WTC11 (cell line): ENCODE data around the gene EHBP1. TPM values are rescaled to one million over a fixed set of nuclear protein-coding genes. Genes with fewer than 3 reads are reported as not detected.

ENCODE experiments used
- ATAC-seq: fragments of 200-7000 bp; cut with Tn5 transposase; 2 replicates; pipeline ENCODE4 v1.10.0; 2021; ENCODE audit warnings: mild to moderate bottlenecking, moderate library complexity
- CTCF ChIA-PET: fragments of 300-600 bp; sonication (Branson Sonifier 250); formaldehyde crosslinking; loops from one replicate; lab custom pipeline; 2021; ENCODE audit warnings: antibody characterized with exemption; lab: Charles Lee
- POLR2A ChIA-PET: fragments of 350-600 bp; sonication (Branson Sonifier 250); formaldehyde crosslinking; loops from one replicate; lab custom pipeline; 2021; ENCODE audit warnings: antibody characterized with exemption; lab: Charles Lee
- DNase-seq: peaks from one replicate; pipeline ENCODE4 v3.0.0; 2021; ENCODE audit warnings: low spot score
- H3K27ac Mint-ChIP-seq: 2 replicates; pipeline ENCODE4 v1.8.0; 2021; ENCODE audit warnings: mixed read lengths
- H3K27me3 Mint-ChIP-seq: 2 replicates; pipeline ENCODE4 v1.8.0; 2021; ENCODE audit warnings: low read depth, mild to moderate bottlenecking, moderate library complexity, mixed read lengths
- H3K36me3 Mint-ChIP-seq: 2 replicates; pipeline ENCODE4 v1.8.0; 2021; ENCODE audit warnings: mixed read lengths
- H3K4me1 Mint-ChIP-seq: 2 replicates; pipeline ENCODE4 v1.8.0; 2022; ENCODE audit warnings: mixed read lengths
- H3K4me3 Mint-ChIP-seq: 2 replicates; pipeline ENCODE4 v1.8.0; 2021; ENCODE audit warnings: mild to moderate bottlenecking, moderate library complexity, mixed read lengths
- H3K9me3 Mint-ChIP-seq: 2 replicates; pipeline ENCODE4 v1.8.0; 2021; ENCODE audit warnings: mixed read lengths
- GRHL2 ChIP-seq: fragments of 250-450 bp; sonication (Bioruptor Pico); IDR thresholded peaks from 2 replicates; pipeline ENCODE4 v1.8.0; 2022; ENCODE audit warnings: mild to moderate bottlenecking, moderate library complexity; ENCODE audit not compliant: insufficient replicate concordance, severe bottlenecking
- NFE2L1 ChIP-seq: sonication (generic); formaldehyde crosslinking; IDR thresholded peaks from 2 replicates; pipeline ENCODE4 v1.8.1; 2023; ENCODE audit warnings: missing genetic modification reagents
- total RNA-seq: library from RNA; stranded (reverse); gene quantifications from 3 replicates; pipeline ENCODE4 v1.2.3, GENCODE V29; 2021
- TF ChIP-seq, protein P1 (sequence below): sonication (generic); formaldehyde crosslinking; IDR thresholded peaks from 2 replicates; pipeline ENCODE4 v1.8.1; 2023; ENCODE audit warnings: mild to moderate bottlenecking, missing genetic modification reagents, borderline replicate concordance
- TF ChIP-seq, protein P2 (sequence below): fragments of 250-450 bp; sonication (Bioruptor Pico); IDR thresholded peaks from 2 replicates; pipeline ENCODE4 v1.9.0; 2021; ENCODE audit warnings: mild to moderate bottlenecking, borderline replicate concordance
- TF ChIP-seq, protein P3 (sequence below): sonication (generic); formaldehyde crosslinking; IDR thresholded peaks from 2 replicates; pipeline ENCODE4 v1.8.1; 2022; ENCODE audit warnings: low read depth, missing genetic modification reagents, borderline replicate concordance
- TF ChIP-seq, protein P4 (sequence below): sonication (generic); formaldehyde crosslinking; conservative IDR thresholded peaks from 2 replicates; pipeline ENCODE4 v1.8.1; 2023; ENCODE audit warnings: mild to moderate bottlenecking, low read depth, missing genetic modification reagents, moderate library complexity

The EHBP1 gene
- total RNA-seq, 1 experiment from 2014 or later, result 36.4 TPM

DNA sequence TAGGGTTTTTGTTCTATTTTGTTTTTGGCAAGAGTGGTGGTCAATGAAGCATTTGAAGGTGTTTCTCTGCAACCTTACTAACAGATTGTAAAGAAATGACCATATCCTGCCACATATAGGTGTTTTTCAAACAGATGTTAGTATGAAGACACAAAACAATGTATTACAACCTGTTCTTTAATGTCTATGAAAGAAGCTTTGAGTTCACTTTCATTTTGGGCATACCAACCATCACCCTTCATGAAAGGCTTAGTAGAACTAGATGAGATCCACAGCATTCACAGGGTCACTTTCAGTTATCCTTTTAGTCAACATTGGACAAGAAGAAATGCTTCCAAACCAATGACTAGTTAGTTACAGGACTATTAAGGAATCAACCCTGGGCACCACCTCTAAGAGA is 95.1 kb downstream of the EHBP1 start (continued):
- TF ChIP-seq, protein P1, sequence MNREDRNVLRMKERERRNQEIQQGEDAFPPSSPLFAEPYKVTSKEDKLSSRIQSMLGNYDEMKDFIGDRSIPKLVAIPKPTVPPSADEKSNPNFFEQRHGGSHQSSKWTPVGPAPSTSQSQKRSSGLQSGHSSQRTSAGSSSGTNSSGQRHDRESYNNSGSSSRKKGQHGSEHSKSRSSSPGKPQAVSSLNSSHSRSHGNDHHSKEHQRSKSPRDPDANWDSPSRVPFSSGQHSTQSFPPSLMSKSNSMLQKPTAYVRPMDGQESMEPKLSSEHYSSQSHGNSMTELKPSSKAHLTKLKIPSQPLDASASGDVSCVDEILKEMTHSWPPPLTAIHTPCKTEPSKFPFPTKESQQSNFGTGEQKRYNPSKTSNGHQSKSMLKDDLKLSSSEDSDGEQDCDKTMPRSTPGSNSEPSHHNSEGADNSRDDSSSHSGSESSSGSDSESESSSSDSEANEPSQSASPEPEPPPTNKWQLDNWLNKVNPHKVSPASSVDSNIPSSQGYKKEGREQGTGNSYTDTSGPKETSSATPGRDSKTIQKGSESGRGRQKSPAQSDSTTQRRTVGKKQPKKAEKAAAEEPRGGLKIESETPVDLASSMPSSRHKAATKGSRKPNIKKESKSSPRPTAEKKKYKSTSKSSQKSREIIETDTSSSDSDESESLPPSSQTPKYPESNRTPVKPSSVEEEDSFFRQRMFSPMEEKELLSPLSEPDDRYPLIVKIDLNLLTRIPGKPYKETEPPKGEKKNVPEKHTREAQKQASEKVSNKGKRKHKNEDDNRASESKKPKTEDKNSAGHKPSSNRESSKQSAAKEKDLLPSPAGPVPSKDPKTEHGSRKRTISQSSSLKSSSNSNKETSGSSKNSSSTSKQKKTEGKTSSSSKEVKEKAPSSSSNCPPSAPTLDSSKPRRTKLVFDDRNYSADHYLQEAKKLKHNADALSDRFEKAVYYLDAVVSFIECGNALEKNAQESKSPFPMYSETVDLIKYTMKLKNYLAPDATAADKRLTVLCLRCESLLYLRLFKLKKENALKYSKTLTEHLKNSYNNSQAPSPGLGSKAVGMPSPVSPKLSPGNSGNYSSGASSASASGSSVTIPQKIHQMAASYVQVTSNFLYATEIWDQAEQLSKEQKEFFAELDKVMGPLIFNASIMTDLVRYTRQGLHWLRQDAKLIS (CRISPR knock-in tag), result no peak
- TF ChIP-seq, protein P2, sequence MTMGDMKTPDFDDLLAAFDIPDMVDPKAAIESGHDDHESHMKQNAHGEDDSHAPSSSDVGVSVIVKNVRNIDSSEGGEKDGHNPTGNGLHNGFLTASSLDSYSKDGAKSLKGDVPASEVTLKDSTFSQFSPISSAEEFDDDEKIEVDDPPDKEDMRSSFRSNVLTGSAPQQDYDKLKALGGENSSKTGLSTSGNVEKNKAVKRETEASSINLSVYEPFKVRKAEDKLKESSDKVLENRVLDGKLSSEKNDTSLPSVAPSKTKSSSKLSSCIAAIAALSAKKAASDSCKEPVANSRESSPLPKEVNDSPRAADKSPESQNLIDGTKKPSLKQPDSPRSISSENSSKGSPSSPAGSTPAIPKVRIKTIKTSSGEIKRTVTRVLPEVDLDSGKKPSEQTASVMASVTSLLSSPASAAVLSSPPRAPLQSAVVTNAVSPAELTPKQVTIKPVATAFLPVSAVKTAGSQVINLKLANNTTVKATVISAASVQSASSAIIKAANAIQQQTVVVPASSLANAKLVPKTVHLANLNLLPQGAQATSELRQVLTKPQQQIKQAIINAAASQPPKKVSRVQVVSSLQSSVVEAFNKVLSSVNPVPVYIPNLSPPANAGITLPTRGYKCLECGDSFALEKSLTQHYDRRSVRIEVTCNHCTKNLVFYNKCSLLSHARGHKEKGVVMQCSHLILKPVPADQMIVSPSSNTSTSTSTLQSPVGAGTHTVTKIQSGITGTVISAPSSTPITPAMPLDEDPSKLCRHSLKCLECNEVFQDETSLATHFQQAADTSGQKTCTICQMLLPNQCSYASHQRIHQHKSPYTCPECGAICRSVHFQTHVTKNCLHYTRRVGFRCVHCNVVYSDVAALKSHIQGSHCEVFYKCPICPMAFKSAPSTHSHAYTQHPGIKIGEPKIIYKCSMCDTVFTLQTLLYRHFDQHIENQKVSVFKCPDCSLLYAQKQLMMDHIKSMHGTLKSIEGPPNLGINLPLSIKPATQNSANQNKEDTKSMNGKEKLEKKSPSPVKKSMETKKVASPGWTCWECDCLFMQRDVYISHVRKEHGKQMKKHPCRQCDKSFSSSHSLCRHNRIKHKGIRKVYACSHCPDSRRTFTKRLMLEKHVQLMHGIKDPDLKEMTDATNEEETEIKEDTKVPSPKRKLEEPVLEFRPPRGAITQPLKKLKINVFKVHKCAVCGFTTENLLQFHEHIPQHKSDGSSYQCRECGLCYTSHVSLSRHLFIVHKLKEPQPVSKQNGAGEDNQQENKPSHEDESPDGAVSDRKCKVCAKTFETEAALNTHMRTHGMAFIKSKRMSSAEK, result no peak

DNA sequence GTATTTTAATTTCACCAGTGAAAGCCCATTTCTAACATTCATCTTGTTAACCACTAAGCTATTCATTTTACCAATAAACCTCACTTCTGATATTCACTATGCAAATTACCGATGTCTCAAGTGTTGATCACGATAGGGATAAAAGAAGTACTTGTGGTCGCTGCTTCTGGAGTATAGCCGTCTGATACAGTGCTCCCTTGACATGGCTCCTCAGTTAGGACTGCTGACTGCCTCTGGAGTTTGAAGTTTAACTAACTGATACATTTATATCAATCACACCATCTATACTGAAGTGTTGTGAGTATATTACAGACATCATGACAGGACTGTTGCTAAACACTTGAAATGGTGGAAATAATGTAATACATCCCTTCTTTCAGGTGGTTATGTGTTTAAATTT is 95.6 kb downstream of the EHBP1 start:
- ATAC-seq (no peak), DNase-seq (no peak)
- Mint-ChIP-seq H3K4me3 (no peak overlapping the region), H3K36me3 (peaks cover 8% of the 10 kb centered on the region), H3K27me3 (no peaks in the 10 kb centered on the region), H3K9me3 (peaks cover 1% of the 10 kb centered on the region; the same call in 1 of the 2 replicates), H3K27ac (no peak overlapping the region), H3K4me1 (no peaks in the 10 kb centered on the region)
- POLR2A ChIA-PET, result no interaction called here
- TF ChIP-seq, protein P3, sequence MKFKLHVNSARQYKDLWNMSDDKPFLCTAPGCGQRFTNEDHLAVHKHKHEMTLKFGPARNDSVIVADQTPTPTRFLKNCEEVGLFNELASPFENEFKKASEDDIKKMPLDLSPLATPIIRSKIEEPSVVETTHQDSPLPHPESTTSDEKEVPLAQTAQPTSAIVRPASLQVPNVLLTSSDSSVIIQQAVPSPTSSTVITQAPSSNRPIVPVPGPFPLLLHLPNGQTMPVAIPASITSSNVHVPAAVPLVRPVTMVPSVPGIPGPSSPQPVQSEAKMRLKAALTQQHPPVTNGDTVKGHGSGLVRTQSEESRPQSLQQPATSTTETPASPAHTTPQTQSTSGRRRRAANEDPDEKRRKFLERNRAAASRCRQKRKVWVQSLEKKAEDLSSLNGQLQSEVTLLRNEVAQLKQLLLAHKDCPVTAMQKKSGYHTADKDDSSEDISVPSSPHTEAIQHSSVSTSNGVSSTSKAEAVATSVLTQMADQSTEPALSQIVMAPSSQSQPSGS (CRISPR knock-in tag), result no peak
- CTCF ChIA-PET, result no interaction called here

DNA sequence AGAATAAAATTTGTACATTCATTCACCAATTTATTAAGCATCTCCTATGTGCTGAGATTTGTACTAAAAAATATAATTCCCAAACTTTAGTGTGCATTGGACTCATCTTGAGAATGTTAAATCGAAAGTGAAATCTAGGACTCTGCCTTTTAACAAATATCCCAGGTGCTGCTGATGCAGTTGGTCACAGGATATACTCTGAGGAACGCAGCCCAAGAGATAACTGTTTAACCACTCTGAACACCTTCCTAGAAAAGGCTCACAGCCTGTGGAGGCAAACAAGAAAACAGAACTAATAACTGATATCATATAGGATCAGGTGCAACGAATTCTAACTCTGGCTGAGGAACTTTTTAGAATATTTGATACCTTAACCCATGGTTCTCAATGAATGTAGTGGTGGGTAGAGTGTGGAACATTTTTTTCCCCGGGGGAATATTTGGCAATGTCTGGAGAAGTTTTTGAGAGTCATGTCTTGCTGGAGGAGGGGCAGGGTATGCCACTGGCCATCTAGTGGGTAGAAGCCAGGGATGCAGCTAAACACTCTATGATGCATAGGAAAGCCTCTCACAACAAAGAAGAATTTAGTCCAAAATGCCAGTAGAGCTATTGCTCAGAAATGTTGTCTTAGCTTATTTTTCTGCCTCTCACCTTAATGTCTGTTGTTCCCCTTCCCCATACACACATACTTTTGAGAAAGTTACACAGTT is 96.5 kb downstream of the EHBP1 start:
- Mint-ChIP-seq H3K4me1 (no peaks in the 10 kb centered on the region), H3K27ac (no peak overlapping the region), H3K4me3 (no peak overlapping the region), H3K9me3 (peaks cover 4% of the 10 kb centered on the region; the same call in 1 of the 2 replicates), H3K36me3 (peaks cover 11% of the 10 kb centered on the region), H3K27me3 (no peaks in the 10 kb centered on the region)
- no peak for TF ChIP-seq NFE2L1
- ChIA-PET CTCF (no interaction called here), POLR2A (no interaction called here)
- peak; percentile 75 for ATAC-seq
- DNase-seq, result no peak

DNA sequence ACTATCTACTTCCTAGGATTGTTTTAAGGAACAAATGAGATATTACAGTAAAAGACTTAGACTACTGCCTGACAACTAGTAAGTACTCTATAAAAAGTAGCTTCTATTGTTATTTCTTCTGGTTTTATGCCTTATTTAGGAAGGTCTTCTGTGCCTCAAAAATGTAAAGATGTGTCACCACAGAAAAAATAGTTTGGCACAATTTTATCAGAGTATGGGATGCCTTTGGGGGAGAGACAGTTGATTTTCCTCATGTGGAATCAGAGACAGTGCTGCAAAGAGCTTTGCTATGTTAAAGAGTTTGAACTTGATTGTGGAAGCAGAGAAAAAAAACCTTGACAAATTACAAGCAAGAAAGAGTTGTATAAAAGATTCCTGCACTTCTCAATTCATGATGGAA is 98.4 kb downstream of the EHBP1 start:
- CTCF ChIA-PET, result no interaction called here
- TF ChIP-seq, protein P4, sequence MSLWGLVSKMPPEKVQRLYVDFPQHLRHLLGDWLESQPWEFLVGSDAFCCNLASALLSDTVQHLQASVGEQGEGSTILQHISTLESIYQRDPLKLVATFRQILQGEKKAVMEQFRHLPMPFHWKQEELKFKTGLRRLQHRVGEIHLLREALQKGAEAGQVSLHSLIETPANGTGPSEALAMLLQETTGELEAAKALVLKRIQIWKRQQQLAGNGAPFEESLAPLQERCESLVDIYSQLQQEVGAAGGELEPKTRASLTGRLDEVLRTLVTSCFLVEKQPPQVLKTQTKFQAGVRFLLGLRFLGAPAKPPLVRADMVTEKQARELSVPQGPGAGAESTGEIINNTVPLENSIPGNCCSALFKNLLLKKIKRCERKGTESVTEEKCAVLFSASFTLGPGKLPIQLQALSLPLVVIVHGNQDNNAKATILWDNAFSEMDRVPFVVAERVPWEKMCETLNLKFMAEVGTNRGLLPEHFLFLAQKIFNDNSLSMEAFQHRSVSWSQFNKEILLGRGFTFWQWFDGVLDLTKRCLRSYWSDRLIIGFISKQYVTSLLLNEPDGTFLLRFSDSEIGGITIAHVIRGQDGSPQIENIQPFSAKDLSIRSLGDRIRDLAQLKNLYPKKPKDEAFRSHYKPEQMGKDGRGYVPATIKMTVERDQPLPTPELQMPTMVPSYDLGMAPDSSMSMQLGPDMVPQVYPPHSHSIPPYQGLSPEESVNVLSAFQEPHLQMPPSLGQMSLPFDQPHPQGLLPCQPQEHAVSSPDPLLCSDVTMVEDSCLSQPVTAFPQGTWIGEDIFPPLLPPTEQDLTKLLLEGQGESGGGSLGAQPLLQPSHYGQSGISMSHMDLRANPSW (CRISPR knock-in tag), result no peak
- TF ChIP-seq GRHL2 (CRISPR knock-in tag), result no peak
- Mint-ChIP-seq H3K4me3 (no peak overlapping the region), H3K36me3 (peaks cover 14% of the 10 kb centered on the region), H3K4me1 (0 out of 2 replicates have a peak, but pooled peaks cover 2% of the 10 kb centered on the region), H3K27me3 (no peaks in the 10 kb centered on the region), H3K9me3 (peaks cover 4% of the 10 kb centered on the region; the same call in 1 of the 2 replicates), H3K27ac (no peak overlapping the region)
- POLR2A ChIA-PET, result no interaction called here
- no peak for ATAC-seq
- DNase-seq, result no peak
